GDM1 (cell line): ENCODE data around the gene UBE2J2.
"Not testable (repeated sequence)": the region's sequence is repeated elsewhere in the genome, so short reads cannot be mapped to it uniquely, and the experiment has no call there.

Experiments
- DNase-seq: peaks from one replicate; lab custom pipeline; 2025; lab: John Stamatoyannopoulos, UW

Gene UBE2J2

GRCh38 chr1:1273512-1274298, at the start of gene UBE2J2:
UBE2J2 (minus strand) TSS chr1:1273854; CDS start chr1:1267992, 5,862 bp downstream.
- peak; percentile 84 for DNase-seq

DNA sequence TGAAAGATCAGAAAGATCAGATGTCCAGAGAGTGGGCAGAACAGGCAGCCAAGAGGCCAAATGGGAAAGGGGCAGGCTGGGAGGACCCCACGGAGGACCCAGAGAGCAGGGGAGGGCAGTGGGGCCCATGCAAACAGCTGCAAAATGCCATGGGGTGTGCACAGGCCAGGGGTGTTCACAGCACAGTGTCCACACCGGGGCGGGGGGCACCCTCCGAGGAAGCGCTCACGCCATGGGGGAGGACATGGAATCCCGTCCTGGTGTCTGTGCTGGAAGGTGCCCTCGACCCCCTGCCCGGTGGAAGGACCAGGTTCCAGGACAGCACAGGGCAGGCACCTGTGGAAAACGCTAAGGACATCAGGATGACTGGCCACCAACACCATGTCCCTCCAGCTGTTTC, 49.3 kb upstream of the UBE2J2 start:
- no peak for DNase-seq

- no peak for DNase-seq
Measured at GRCh38 chr1:1322418-1322817, 48.8 kb upstream of the UBE2J2 start.

DNA sequence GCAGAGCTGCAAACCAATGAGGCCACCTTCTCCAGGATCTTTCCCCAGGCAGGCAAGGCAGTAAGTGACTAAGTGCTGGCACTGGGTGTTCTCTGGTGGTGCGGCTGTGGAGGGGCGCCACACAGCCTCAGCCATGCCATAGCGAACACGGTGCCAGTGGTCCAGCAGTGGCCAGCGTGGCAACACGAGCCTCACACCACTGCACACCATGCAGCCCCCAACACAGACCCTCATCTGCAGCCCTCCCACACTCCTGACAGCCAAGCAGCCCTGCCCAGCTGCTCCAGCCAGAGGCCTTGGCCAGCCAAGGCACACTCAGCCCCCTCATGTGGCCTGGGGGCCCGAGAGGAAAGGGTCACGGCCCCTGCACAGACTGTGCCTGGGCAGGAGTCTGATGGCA, 47.8 kb upstream of the UBE2J2 start:
- no peak for DNase-seq

DNA sequence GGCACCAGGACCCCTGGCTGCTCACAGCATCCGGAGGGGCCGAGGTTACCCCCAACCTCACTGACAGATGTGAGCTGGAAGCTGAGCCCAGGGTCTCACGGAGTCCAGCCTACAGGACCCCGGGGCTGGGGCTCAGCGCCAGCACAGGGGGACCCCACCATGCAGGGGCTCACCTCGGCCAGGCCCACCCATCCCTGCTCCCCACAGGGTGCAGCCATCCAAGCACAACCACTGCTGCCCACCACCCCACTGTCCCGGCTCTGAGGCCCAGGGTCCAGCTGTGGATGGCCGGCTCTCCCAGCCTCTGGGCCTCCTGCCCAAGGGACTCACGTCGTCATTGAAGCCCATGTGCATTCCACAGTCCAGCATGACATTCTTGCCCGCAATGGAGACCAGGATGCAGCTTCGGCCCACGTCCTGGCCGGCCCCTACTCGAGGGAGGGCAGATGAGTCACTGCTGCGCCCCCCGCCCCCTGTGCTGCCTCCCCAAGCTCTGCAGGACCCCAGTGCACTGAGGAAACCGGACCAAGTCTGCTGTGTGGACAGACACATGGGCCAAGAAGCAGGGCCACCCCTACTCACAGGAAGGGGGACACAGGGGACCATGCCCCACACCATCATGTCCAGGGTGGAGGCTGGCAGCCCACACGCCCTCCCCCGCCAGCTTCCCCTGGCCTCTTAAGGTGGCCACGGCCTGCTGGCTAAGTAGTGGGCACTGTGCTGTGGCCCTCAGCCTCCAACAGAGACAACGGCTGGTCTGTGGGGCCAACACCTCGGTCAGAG, 47.2 kb upstream of the UBE2J2 start:
- no peak for DNase-seq

GRCh38 chr1:1319646-1319941, 45.9 kb upstream of the UBE2J2 start:
- no peak for DNase-seq

- DNase-seq = no peak
Measured at GRCh38 chr1:1318777-1319645, 45.4 kb upstream of the UBE2J2 start.

DNA sequence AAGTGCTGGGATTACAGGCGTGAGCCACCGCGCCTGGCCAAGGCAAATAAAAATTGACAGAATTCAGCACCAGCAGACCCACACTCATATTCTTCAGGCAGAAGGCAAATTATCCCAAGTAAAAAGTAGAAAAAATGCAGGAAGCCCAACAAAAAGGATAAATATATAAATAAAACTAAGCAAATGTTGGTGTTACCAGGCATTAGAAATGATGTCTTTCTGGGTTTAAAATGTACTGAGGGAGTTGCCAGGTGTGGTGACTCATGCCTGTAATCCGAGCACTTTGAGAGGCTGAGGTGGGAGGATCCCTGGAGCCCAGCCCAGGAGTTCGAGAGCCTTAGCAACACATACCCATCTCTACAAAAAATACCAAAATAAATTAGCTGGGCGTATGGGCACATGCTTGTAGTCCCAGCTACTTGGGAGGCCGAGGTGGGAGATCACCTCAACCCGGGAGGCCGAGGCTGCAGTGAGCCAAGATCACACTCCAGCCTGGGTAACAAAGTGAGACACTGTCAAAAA, 44.5 kb upstream of the UBE2J2 start:
- no peak for DNase-seq

DNA sequence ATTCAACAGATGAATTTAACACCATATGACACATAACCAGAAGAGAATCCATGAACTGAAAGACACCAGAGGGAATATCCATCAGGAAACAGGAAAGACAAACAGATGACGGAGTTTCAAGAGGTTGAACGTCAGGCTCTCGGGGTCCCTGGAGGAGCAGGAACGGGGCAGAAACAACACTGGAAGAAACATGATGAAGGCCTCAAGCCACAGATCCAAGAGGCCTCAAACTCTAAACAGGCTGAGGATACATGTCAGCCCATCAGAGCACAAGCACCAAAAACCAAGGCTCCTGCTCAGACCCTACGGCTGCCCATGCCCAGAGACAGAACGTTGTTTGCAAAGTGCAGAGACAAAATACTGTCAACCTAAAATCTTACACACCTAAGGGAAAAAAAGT, 43.8 kb upstream of the UBE2J2 start:
- no peak for DNase-seq

DNA sequence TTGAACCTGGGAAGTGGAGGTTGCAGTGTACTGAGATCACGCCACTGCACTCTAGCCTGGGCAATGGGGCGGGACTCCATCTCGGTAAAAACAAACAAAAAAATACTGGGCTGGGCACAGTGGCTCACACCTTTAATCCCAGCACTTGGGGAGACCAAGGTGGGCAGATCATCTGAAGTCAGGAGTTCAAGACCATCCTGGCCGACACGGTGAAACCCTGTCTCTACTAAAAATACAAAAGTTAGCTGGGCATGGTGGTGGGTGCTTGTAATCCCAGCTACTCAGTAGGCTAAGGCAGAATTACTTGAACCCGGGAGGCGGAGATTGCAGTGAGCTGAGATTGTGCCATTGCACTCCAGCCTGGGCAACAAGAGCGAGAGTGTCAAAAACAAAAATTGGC, 42.5 kb upstream of the UBE2J2 start:
- not testable (repeated sequence) for DNase-seq

DNA sequence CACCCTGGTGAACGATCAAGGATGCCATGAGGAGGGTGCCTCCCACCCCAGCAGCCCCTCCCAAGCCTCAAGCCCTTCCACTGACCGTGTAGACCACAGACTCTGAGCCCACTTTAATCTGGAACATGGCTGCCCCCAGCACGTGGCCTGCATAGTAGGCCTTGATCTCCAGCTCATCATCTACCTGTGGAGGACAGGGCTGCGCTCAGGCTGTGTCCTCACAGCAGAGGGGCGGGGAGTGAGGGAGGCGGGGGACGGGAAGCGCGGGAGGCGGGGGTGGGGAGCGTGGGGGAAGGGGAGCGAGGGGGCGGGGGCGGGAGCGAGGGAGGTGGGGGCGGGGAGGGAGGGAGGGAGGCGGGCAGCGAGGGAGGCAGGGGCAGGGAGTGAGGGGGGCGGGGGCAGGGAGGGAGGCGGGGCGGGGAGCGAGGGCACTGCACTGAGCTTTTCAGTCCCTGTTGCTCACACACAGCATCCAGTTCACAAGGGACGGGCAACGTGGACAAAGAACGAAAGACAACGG, 41.8 kb upstream of the UBE2J2 start:
- no peak for DNase-seq

- DNase-seq = no peak
Measured at GRCh38 chr1:1314678-1315335, 41.2 kb upstream of the UBE2J2 start.

DNA sequence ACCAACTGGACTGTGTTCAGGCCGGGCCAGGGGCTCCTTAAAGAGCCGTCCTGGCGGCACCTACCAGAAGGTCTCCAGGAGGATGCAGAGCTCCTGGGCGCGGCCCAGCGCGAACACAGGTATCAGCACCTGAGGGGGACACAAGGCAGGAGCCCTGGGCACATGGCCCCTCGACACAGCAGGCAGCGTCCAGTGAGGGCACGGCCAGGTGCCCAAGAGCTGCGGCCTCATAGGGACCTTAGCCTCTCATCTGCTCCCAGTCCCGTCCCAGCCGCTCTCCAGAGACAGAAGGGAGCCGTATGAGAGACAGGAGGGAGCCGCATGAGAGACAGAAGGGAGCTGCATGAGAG, 40.6 kb upstream of the UBE2J2 start:
- no peak for DNase-seq

- DNase-seq = no peak
Measured at GRCh38 chr1:1313500-1314236, 40.0 kb upstream of the UBE2J2 start.

DNA sequence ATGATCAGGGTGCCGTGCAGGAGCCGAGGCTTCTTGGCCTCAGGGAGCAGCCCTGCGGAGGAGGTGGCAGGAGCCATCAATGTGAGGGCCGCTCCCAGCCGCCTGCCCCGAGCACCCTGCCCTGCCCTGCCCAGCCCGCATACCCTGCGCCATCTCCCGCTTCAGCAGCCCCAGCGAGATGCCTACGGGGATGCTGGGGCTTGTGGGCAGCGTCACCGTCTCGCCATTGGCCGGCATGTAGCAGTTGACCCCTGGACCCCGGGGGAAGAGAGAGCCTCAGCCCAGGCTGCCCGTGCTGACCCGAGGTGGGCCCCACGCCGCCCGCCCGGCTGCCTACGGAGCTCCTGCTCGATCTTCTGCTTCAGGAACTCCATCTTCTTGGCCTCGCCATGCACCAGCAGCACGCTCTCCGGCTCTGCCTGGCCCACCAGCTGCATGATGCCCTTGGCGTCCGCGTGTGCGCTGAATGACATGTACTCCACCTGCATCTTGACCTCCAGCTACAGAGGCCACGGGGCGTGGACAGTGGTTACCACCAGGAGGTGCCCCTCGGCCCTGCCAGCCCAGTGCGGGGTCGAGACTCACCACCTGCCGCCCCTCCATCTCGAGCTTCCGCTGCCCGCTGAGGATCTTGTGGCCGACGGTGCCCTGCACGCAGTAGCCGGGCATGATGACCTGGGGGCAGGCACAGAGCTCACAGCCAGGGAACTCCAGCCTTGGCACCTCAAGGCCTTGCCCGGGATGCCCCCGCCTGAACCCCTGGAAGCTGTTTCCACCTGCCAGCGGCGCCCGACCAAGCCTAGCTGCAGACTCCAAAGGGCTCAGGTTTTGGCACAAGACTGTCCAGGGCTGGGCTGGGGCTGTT, 39.0 kb upstream of the UBE2J2 start:
- DNase-seq = no peak

DNA sequence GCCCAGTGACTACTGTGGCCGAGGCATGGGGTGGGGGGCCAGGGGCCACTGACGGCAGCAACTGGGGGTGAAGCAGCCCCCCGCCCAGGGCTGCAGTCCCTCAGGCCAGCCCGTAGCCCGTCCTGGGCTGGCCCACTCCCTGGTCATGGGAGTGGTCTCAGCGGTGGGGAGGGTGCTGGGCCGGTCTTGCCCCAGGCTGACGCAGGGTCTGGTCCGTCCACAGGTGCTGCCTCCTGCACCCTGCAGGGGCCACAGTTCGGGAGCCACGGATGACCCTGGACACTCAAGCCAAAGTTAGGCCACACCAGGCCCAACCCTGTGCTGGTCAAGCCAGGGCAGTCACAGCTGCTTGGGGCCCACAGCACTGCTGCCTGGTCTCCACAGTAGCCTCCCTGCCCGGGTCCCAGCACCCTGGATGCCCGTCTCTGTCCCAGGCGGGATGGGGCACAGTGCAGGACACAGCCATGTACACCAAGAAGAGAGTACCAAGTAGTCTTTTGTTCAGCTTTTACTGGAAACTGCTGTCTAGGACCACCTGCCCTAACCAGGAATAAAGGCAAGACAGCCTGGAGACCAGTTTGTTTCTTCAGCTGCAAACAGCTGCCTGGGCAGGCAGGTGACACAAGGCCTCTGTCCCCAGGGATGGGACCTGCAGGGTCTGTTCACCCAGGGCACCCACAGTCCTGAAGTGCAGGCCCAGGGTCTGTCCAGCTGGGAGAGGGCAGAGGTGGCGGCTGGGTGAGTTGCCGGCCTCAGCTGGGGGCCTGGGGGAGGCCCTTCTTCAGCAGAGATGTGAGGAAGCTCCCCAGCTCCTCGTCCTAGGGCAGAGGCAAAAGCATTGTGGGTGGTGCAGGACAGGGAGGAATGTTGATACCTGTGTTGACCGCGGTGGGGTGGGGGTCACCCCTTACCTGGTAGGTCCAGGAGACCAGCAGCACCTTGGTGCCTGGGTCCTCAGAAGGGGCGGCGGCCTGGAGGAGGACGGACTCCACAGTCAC, 37.8 kb upstream of the UBE2J2 start:
- no peak for DNase-seq

DNA sequence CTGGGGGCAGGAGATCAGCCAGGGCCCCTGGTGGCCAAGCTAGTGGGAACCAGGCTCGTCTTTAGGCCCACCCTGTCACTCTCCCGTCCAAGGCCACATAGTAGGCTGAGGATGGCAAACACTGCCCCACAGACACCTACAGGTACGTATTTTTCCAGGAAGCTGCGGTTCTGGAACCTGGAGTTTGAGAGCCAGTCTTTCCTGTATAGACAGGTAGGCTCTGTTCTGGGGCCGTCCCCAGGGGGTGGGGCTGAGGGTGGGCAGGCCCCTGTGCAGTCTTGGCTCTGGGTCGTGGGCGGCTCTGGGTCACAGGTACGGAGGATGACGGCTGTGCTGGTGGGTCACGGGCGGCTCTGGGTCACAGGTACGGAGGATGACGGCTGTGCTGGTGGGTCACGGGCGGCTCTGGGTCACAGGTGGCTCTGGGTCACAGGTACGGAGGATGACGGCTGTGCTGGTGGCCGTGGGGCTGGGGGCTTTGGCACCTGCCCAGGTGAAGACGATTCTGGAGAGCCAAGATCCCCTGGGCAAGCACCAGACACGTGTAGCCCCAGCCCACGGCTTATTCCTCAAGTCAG, 36.9 kb upstream of the UBE2J2 start:
- no peak for DNase-seq

DNA sequence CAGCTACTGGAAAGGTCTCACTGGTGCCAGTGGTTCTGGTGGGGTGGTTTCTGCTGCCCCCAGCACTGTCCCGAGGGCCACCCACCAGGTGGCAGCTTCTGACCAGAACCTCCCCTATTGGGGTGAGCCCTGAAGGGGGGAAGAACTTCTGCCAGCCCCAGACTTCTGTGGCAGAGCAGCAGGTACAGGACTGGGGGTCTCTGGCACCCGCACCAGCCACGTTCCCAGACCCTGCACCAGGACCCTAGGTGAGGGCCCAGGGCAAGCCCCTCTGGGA, 36.4 kb upstream of the UBE2J2 start:
- no peak for DNase-seq
